Smooth muscle cell of the brain vasculature (primary cell): ENCODE data around the gene FSD1.
"Not testable (repeated sequence)": the region's sequence is repeated elsewhere in the genome, so short reads cannot be mapped to it uniquely, and the experiment has no call there.

Experiments used
- DNase-seq: peaks from one replicate; pipeline ENCODE4 v3.0.0-alpha.2; 2012; ENCODE audit warnings: low read depth, low spot score

The FSD1 gene

GRCh38 chr19:4345342-4346019, 41.1 kb downstream of the FSD1 start:
- no peak for DNase-seq

- DNase-seq = no peak
Measured at GRCh38 chr19:4346020-4346383, 41.6 kb downstream of the FSD1 start.

GRCh38 chr19:4347521-4347920, 43.1 kb downstream of the FSD1 start:
- DNase-seq = no peak

GRCh38 chr19:4349225-4349624, 44.8 kb downstream of the FSD1 start:
- not testable (repeated sequence) for DNase-seq

GRCh38 chr19:4350111-4350510, 45.7 kb downstream of the FSD1 start:
- no peak for DNase-seq

GRCh38 chr19:4350726-4351125, 46.3 kb downstream of the FSD1 start:
- DNase-seq = no peak

- DNase-seq = peak; percentile 49
Measured at GRCh38 chr19:4352701-4353121, 48.3 kb downstream of the FSD1 start.

- DNase-seq = no peak
Measured at GRCh38 chr19:4354282-4354681, 49.9 kb downstream of the FSD1 start.

GRCh38 chr19:4354897-4355296, 50.5 kb downstream of the FSD1 start:
- no peak for DNase-seq

GRCh38 chr19:4357095-4357797, 52.8 kb downstream of the FSD1 start:
- DNase-seq = no peak

- DNase-seq = no peak
Measured at GRCh38 chr19:4357921-4358326, 53.5 kb downstream of the FSD1 start.

- no peak for DNase-seq
Measured at GRCh38 chr19:4358709-4359626, 54.6 kb downstream of the FSD1 start.

GRCh38 chr19:4359627-4360000, 55.2 kb downstream of the FSD1 start:
- DNase-seq = no peak

- DNase-seq = no peak
Measured at GRCh38 chr19:4360081-4360569, 55.7 kb downstream of the FSD1 start.

GRCh38 chr19:4360641-4361151, 56.3 kb downstream of the FSD1 start:
- DNase-seq = no peak

- DNase-seq = no peak
Measured at GRCh38 chr19:4361152-4362046, 57.0 kb downstream of the FSD1 start.

GRCh38 chr19:4362101-4362828, 57.9 kb downstream of the FSD1 start:
- no peak for DNase-seq

- DNase-seq = no peak
Measured at GRCh38 chr19:4362831-4363545, 58.6 kb downstream of the FSD1 start.

GRCh38 chr19:4363571-4364304, 59.3 kb downstream of the FSD1 start:
- no peak for DNase-seq
